Measurements from ENCODE around the gene CHN1.

Gene CHN1, protein sequence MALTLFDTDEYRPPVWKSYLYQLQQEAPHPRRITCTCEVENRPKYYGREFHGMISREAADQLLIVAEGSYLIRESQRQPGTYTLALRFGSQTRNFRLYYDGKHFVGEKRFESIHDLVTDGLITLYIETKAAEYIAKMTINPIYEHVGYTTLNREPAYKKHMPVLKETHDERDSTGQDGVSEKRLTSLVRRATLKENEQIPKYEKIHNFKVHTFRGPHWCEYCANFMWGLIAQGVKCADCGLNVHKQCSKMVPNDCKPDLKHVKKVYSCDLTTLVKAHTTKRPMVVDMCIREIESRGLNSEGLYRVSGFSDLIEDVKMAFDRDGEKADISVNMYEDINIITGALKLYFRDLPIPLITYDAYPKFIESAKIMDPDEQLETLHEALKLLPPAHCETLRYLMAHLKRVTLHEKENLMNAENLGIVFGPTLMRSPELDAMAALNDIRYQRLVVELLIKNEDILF

DNA sequence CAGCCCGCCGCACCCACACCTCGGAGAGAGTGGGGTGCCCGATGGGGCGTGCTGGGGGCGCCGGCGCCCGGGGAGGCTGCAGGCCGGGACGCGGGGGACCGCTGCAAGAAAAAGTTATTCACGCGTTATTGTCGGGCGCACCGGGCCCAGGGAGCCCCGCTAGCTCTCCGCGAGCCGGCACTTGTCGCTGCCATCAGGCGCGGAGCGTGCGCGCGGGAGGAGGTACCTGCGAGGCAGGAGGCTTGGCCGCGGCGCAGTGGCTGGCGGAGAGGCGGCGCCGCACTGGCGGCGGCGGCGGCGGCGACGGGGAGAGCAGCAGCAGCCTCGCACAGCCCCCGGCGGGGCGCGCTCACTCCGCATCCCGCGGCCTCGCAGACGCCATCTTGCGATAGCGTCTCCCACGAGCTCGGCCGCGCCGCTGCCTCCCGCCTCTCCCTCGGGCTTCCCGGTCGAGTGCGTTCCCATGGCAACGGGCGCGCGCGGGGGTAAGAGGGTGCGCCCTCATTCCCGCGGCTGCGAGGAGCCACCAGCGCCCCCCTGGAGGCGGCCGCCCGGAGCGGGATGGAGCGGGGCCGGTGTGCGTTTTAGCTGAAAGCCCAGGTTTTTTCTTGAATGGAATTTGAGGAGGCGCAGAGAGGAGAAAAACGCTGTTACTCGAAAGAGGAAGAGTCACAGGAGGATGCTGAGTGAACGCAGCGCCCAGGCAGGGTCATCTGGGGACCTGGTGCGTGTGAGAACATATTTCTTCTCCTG is at the start of gene CHN1:
Gene CHN1 (minus strand): TSS at position 402 of the 753 bp plus-strand sequence. CDS start 469 bp downstream, outside the sequence.
- H3K27ac Mint-ChIP-seq: no peak within 1 kb of the TSS
- peak within 1 kb of the TSS; percentile 81 to 87 for H3K4me3 Mint-ChIP-seq
- ATAC-seq (peak; percentile 92), DNase-seq (peak; percentile 63 to 64)
- H3K9me3 Mint-ChIP-seq: no peaks in the 10 kb centered on the region
- H3K4me1 Mint-ChIP-seq: no peaks in the 10 kb centered on the region
- peaks cover 75% of the 10 kb centered on the region for H3K27me3 Mint-ChIP-seq

DNA sequence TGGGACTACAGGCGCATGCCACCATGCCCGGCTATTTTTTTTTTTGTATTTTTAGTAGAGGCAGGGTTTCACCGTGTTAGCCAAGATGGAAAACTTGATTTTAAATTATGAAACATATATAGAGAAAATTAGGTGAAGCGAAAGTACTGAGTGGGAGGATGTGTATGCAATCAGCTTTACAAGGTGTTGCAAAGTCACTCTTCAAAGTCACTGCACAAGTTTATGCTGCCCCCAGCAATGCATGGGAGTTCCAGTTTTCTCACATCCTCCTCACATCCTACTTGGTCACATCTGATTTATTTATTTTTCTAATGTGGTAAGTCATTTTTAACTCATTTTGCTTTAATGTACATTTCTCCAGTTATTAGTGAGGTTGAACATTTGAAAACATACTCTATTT is 49.2 kb upstream of the CHN1 start:
- H3K27ac Mint-ChIP-seq: no peak overlapping the region
- H3K4me1 Mint-ChIP-seq: no peaks in the 10 kb centered on the region
- H3K9me3 Mint-ChIP-seq: no peaks in the 10 kb centered on the region
- H3K4me3 Mint-ChIP-seq: no peak overlapping the region
- ATAC-seq (no peak), DNase-seq (no peak)
- no peaks in the 10 kb centered on the region for H3K27me3 Mint-ChIP-seq

DNA sequence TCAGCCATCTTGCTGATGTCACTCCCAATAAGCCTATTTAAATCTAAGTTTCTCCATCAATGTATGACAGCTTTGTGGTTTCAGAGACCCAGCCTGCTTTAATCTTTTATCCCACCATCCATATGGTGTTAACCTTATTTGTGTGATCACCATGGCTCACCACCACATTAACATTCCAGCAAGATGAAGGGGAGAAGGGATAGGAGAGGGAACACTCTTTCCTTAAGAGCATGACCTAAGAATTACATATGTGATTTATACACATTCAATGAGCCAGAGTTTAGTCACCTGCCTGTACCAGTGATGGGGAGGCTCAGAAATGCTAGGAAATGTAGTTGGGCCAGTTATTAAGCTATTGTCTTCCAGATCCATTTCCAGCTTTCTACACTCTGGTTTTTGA is 44.5 kb upstream of the CHN1 start:
- Mint-ChIP-seq H3K4me3 (no peak overlapping the region), H3K27ac (no peak overlapping the region), H3K27me3 (no peaks in the 10 kb centered on the region), H3K4me1 (peaks cover 5% of the 10 kb centered on the region), H3K9me3 (peaks cover 0 to 5% of the 10 kb centered on the region in 2 donors)
- DNase-seq (no peak), ATAC-seq (no peak)

DNA sequence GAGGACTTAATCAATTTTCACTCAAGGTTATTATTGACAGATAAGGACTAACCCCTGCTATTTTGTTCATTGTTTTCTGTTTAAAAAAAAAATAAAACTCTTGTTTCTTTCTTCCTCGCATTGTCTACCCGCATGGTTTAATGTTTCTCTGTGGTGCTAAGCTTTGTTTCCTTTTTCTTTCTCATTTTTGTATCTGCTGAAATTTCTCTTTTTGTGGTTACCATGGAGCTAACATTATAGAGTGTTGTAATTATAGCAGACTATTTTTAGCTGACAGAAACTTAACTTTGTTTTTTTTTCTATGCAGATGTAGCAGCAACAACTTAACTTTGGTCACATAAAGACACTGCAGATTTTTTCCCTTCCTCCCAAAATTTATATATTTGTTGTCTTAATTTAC is 43.1 kb upstream of the CHN1 start:
- no peak for ATAC-seq
- no peaks in the 10 kb centered on the region for H3K27me3 Mint-ChIP-seq
- H3K9me3 Mint-ChIP-seq: peaks cover 7% of the 10 kb centered on the region in 2 donors
- H3K4me3 Mint-ChIP-seq: no peak overlapping the region
- peaks cover 5% of the 10 kb centered on the region for H3K4me1 Mint-ChIP-seq
- no peak for DNase-seq
- H3K27ac Mint-ChIP-seq: no peak overlapping the region

DNA sequence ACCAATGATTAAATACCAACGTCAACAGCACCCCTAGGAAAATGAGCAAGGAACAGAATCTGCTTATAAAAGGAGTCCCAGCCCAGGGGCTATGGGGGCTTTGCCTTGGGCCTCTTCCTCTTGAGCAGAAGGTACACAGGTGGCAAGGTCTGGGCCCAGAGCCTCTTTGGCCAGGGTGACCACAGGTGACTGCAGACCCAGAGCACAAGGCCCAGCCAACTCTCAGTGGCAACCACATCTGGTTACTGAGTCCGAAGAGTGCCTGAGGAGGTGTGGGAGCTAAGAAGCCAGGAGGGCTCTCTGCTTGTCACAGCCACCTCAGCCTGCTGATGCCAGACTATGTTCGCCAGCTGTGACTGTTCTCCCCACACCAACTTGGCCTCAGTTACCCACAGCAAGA is 34.3 kb upstream of the CHN1 start:
- ATAC-seq (no peak), DNase-seq (no peak)
- Mint-ChIP-seq H3K9me3 (peaks cover 0 to 24% of the 10 kb centered on the region in 2 donors), H3K27me3 (no peaks in the 10 kb centered on the region), H3K4me1 (peaks cover 6% of the 10 kb centered on the region), H3K27ac (no peak overlapping the region), H3K4me3 (no peak overlapping the region)

DNA sequence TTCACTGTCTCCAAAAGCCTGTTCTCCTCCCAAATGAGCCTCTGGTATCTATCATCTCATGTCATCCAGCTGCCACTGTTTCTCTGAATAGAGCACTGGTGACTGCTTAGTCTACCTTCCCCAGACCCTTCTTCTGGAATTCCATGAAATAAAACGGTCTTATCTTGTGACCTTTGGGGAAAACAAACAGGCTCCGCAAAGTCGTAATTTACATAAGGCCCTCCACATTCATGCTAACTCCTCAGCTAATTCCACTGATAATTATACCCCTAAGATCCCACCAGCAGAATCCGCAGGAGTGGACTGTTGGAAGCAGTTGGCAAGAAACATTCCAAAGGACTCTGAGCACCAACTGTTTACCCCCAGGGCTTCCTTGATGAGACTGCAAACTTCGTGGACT is 33.9 kb upstream of the CHN1 start:
- peaks cover 6% of the 10 kb centered on the region for H3K4me1 Mint-ChIP-seq
- DNase-seq (no peak), ATAC-seq (no peak)
- peaks cover 0 to 24% of the 10 kb centered on the region in 2 donors for H3K9me3 Mint-ChIP-seq
- no peak overlapping the region for H3K27ac Mint-ChIP-seq
- no peaks in the 10 kb centered on the region for H3K27me3 Mint-ChIP-seq
- no peak overlapping the region for H3K4me3 Mint-ChIP-seq

DNA sequence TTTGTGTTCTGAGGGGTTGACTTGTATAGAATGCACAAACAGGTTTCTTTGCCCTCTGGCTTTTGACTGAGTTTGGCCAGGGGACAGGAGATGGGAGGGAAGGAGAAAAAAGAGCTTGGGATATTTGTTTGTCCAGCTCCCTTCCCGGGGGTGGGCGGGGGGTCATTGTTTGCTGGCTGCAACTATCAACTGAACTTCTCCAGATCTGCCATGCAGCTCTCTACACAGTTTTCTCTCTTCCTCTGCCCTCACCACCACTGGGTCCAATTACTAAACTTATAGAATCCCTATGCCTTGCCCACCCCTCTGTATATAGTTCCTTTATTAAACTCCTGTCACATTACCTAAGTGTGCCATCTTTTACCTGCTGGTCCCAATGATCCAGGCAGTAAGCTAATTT is 32.8 kb upstream of the CHN1 start:
- Mint-ChIP-seq H3K9me3 (peaks cover 0 to 16% of the 10 kb centered on the region in 2 donors), H3K4me1 (peaks cover 6% of the 10 kb centered on the region), H3K27me3 (no peaks in the 10 kb centered on the region), H3K4me3 (no peak overlapping the region), H3K27ac (peak overlapping the region in 1 of 2 donors; percentile 52)
- DNase-seq (no peak), ATAC-seq (no peak)

DNA sequence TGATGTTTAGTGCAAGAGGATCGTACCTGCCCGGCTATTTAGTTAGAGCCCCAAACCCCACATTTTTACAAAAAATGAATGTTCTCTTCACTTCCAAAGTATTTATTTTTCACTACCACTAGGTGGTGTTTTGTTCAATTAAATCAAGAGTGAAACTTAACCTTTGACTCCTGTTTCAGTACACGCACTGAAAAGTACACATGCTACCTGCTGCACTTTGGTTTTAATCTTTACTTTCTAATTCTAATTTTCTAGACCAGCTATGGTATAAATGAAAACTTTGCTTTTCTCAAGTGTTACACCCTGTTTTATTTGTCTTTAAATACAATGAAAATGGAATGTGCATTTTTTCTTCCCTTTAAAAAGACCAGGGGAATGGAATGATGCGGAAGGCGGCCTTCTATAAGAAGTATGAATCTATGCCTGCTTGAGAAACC is 31.4 kb upstream of the CHN1 start:
- Mint-ChIP-seq H3K4me1 (peaks cover 6% of the 10 kb centered on the region), H3K4me3 (peak overlapping the region in 1 of 2 donors; percentile 32)
- no peak for ATAC-seq

DNA sequence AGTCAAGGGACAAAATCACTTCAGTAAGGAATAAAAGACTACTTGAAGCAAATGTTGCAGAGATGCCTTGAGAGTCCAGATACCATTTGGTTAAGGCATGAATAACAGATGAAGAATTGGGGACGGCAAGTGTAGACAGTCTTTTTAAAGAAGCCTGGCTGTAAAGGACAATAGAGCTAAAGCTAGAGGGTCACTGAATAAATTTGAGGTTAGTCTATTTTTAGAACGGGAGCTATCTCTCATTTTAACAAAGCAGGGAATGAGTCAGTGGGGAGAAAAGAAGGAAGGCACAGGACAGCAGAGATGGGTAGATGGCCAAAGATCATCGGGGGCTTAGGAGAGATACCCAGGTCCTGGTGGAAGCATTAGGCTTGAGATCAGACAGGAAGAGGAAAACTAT is 30.6 kb upstream of the CHN1 start:
- no peak overlapping the region for H3K27ac Mint-ChIP-seq
- ATAC-seq (no peak), DNase-seq (no peak)
- no peak overlapping the region for H3K4me3 Mint-ChIP-seq
- peaks cover 0 to 8% of the 10 kb centered on the region in 2 donors for H3K9me3 Mint-ChIP-seq
- peaks cover 6% of the 10 kb centered on the region for H3K4me1 Mint-ChIP-seq
- H3K27me3 Mint-ChIP-seq: no peaks in the 10 kb centered on the region

More for the DNA sequence above, 31.4 kb upstream of the CHN1 start:
- DNase-seq: no peak
- peaks cover 0 to 8% of the 10 kb centered on the region in 2 donors for H3K9me3 Mint-ChIP-seq
- H3K27me3 Mint-ChIP-seq: no peaks in the 10 kb centered on the region
- no peak overlapping the region for H3K27ac Mint-ChIP-seq

DNA sequence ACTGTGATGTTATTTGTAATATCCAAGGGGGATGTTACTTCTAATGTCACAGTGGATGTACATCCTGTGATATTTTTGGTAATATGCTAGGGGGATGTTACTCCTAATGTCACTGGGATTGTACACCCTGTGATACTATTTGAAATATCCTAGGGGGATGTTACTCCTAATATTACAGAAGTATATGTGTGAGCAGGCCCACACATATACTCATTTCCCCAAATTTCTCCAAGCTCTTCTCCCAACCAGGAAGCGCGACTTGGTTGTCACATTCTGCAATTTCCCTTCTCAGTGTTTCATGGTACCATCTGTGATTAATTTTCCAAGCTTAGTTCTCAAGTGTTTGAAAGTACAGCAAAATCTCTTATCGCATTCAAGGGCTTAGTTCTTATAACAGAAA is 29.5 kb upstream of the CHN1 start:
- no peaks in the 10 kb centered on the region for H3K27me3 Mint-ChIP-seq
- no peak for DNase-seq
- ATAC-seq: no peak

DNA sequence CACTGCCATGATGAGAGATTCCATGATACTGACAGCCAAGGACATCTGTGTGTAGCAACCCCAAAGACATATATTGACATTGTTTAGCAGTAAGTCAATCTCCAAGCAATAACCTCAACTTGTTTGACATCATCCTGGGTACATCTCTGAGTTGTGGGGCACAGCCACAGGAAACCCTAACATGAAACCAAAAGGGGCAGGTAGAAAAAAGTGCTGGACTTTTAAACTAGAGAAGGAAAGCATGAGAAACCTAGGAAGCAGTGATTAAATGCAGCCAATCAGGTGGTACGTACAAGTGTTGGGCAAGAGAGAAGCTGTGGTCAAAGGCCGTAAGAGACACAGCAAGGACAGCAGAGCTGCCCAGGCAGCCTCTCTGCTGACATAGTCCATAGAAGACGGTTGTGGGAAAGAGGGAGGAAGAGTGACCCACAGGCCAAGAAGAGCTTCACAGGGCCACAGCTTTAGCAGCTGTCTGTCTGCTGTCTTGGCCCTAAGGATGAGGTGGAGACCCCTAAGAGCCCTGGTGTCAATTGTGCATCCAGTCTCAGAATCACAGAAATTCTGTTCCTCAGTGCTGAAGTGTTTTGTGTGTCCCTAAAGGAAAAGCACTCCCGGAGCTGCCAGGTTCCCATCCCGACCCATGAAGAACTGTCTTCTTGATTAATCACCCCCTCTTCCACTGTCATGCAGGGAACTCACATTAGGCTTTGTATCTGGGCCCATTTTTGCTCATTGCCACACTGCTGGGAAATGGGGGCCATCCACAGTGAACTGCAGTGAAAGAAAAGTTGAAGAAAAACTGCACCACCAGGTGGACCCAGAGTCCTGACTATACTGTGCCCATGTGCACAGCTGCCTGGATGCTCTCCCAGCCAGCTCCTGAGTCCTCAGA is 25.4 kb upstream of the CHN1 start:
- peak; percentile 77 for ATAC-seq
- no peak overlapping the region for H3K27ac Mint-ChIP-seq
- no peaks in the 10 kb centered on the region for H3K9me3 Mint-ChIP-seq
- H3K4me1 Mint-ChIP-seq: no peaks in the 10 kb centered on the region
- H3K4me3 Mint-ChIP-seq: no peak overlapping the region
- DNase-seq: peak; percentile 13 to 21
- H3K27me3 Mint-ChIP-seq: no peaks in the 10 kb centered on the region

More for the DNA sequence above, 29.5 kb upstream of the CHN1 start:
- no peak overlapping the region for H3K4me3 Mint-ChIP-seq
- H3K27ac Mint-ChIP-seq: no peak overlapping the region
- no peaks in the 10 kb centered on the region for H3K9me3 Mint-ChIP-seq
- H3K4me1 Mint-ChIP-seq: peaks cover 6% of the 10 kb centered on the region

DNA sequence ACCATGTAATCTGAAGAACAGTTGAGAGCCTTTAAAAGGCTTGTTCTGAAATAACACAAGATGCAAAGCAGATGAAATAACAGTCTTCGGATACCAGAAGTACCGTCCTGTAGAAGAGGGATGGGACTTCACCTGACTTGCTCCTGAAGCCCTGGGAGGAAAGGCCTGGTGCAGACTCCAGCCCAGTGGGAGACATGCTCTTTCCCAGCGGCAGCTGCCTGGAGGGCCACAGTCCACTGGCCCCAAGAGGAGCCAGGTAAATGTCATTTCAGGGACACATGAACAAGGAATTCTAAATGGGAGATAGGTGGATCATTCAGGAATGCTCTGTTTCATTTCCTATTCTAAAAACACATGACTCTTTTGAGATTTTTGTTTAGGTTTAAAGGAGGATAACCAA is 22.6 kb upstream of the CHN1 start:
- Mint-ChIP-seq H3K27ac (no peak overlapping the region), H3K27me3 (no peaks in the 10 kb centered on the region), H3K4me3 (no peak overlapping the region), H3K9me3 (no peaks in the 10 kb centered on the region), H3K4me1 (no peaks in the 10 kb centered on the region)
- ATAC-seq (no peak), DNase-seq (no peak)

DNA sequence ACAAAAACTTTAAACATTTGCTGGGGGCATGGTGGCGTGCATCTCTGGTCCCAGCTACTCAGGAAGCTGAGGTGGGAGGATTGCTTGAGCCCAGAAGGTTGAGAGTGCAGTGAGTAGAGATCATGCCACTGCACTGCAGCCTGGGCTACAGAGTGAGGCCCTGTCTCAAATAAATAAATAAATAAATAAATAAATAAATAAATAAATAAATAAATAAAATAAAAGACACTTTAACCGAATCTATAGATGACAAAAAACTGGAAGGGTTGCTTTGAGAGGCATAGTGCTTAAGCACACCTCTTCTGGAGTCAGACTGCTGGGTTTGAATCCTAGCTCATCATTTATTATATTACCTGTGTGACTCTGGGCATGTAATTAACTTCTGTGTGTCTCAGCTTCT is 21.2 kb upstream of the CHN1 start:
- H3K9me3 Mint-ChIP-seq: no peaks in the 10 kb centered on the region
- no peak overlapping the region for H3K4me3 Mint-ChIP-seq
- no peaks in the 10 kb centered on the region for H3K27me3 Mint-ChIP-seq
- ATAC-seq (no peak), DNase-seq (no peak)
- no peak overlapping the region for H3K27ac Mint-ChIP-seq
- H3K4me1 Mint-ChIP-seq: no peaks in the 10 kb centered on the region

DNA sequence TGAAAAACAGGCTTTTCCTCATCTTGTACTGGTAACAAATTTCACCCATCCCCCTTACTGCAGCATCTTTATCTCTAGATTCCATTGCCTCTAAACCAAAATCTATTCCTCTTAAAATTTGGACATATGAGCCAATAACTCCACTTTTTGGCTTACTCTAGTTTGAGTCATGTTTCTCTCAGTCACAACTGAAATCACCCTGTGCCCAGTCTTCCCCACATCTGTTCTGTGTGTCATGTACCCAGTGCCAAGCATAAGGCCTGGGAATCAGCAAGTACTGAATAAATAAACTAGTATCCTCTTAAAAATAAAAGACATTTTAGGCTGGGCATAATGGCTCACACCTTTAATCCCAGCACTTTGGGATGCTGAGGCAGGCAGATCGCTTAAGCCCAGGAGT is 20.8 kb upstream of the CHN1 start:
- ATAC-seq (no peak), DNase-seq (no peak)
- Mint-ChIP-seq H3K27ac (no peak overlapping the region), H3K4me3 (no peak overlapping the region), H3K9me3 (no peaks in the 10 kb centered on the region), H3K27me3 (no peaks in the 10 kb centered on the region), H3K4me1 (no peaks in the 10 kb centered on the region)

DNA sequence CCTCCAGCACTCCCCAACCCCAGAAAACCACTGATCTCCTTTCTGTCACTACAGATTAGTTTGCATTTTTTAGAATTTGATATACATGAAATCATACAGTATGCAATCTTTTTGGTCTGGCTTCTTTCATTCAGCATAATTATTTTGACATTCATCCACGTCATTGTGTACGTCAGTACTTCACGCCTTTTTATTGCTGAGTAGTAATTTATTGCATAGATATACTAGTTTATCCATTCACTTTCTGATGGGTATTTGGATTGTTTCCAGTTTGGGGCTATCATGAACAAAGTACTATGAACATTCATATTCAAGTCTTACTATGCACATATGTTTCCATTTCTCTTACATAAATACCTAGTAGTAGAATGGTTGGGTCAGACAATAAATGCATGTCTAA is 20.1 kb upstream of the CHN1 start:
- no peak for ATAC-seq
- no peak overlapping the region for H3K27ac Mint-ChIP-seq
- no peaks in the 10 kb centered on the region for H3K9me3 Mint-ChIP-seq
- no peak for DNase-seq
- no peaks in the 10 kb centered on the region for H3K4me1 Mint-ChIP-seq
- no peak overlapping the region for H3K4me3 Mint-ChIP-seq
- no peaks in the 10 kb centered on the region for H3K27me3 Mint-ChIP-seq

Measured in stimulated activated naive CD8-positive, alpha-beta T cell treated with anti-CD3 and anti-CD28 coated beads, Interleukin-15, amount 100 ng/mL, for 72 hours (primary cell).